ENCODE results near the gene PA2G4.

Gene PA2G4

DNA sequence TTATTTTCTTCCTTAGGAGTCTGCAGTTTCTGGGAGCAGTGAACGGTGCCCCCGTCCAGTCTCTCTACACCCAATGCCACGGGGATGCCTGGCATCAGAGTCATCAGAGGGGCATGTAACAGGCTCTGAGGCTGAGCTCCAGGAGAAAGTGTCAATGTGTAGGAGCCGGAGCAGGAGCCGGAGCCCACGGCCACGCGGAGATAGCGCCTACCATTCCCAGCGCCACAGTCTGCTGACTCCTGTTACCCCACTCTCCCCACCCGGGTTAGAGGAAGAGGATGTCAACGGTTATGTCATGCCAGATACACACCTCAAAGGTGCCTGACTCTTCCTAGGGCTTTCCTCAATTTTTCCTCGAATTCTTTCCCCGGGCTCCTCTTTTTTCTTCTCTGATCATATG lies 3.3 kb upstream of the PA2G4 start:
- no peak for DNase-seq (ENCODE audit: low read depth)
- TF ChIP-seq, protein P1, sequence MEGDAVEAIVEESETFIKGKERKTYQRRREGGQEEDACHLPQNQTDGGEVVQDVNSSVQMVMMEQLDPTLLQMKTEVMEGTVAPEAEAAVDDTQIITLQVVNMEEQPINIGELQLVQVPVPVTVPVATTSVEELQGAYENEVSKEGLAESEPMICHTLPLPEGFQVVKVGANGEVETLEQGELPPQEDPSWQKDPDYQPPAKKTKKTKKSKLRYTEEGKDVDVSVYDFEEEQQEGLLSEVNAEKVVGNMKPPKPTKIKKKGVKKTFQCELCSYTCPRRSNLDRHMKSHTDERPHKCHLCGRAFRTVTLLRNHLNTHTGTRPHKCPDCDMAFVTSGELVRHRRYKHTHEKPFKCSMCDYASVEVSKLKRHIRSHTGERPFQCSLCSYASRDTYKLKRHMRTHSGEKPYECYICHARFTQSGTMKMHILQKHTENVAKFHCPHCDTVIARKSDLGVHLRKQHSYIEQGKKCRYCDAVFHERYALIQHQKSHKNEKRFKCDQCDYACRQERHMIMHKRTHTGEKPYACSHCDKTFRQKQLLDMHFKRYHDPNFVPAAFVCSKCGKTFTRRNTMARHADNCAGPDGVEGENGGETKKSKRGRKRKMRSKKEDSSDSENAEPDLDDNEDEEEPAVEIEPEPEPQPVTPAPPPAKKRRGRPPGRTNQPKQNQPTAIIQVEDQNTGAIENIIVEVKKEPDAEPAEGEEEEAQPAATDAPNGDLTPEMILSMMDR (IDR thresholded peaks at IDR 0.05; ENCODE audit: control insufficient read depth, extremely low read depth, insufficient read depth), result no peak
- no peak overlapping the region for H3K4me3 ChIP-seq (ENCODE audit: low read depth, low read length)

DNA sequence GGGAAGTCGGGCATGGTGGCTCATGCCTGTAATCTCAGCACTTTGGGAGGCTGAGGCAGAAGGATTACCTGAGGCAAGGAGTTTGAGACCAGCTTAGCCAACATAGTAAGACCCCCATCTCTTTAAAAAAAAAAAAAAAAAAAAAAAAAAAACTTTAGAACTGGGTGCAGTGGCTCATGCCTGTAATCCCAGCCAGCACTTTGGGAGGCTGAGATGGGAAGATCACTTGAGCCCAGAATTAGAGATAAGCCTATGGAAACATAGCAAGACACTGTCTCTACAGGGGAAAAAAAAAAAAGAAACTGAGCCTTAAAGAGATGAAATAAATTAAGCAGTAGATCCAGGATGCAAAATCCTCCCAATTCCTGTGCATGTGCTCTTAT lies 1.7 kb upstream of the PA2G4 start:
- no peak for DNase-seq (ENCODE audit: low read depth)
- TF ChIP-seq, protein P1 (IDR thresholded peaks at IDR 0.05; ENCODE audit: control insufficient read depth, extremely low read depth, insufficient read depth), result no peak
- no peak overlapping the region for H3K4me3 ChIP-seq (ENCODE audit: low read depth, low read length)

DNA sequence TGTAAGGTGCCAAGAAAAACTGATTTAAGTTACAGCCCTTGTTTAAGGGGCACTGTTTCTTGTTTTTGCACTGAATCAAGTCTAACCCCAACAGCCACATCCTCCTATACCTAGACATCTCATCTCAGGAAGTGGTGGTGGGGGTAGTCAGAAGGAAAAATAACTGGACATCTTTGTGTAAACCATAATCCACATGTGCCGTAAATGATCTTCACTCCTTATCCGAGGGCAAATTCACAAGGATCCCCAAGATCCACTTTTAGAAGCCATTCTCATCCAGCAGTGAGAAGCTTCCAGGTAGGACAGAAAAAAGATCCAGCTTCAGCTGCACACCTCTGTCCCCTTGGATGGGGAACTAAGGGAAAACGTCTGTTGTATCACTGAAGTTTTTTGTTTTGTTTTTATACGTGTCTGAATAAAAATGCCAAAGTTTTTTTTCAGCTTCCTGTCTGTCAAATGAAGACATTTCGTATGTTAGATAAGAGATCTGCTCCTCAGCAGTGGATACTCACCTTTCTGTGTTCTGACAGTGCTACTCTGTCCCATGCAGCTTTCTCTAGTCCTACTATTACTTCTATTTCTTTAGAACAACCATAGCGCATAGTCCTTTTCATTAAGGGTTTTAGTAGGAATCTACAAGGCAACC lies 1.2 kb upstream of the PA2G4 start:
- peak overlapping the region; percentile 95 for H3K4me3 ChIP-seq (ENCODE audit: low read depth, low read length)
- TF ChIP-seq, protein P1 (IDR thresholded peaks at IDR 0.05; ENCODE audit: control insufficient read depth, extremely low read depth, insufficient read depth), result no peak
- DNase-seq (ENCODE audit: low read depth), result no peak

DNA sequence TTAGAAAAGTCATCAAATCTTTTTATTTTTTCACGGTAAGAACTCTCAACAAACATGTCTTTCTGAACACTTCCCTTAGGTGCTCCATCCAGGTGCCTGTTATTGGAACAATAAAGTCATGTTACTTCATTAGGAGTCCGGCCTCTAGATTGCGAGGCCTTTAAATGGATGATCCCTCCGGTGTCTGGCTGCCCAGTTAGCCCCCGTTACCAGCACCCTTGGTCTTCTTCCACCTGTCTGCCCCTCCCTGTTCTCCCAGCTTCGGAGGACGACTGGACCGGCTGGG lies 593 bp upstream of the PA2G4 start:
- TF ChIP-seq, protein P1 (IDR thresholded peaks at IDR 0.05; ENCODE audit: control insufficient read depth, extremely low read depth, insufficient read depth), result no peak
- H3K4me3 ChIP-seq (ENCODE audit: low read depth, low read length), result peak overlapping the region; percentile 95
- DNase-seq (ENCODE audit: low read depth), result no peak

DNA sequence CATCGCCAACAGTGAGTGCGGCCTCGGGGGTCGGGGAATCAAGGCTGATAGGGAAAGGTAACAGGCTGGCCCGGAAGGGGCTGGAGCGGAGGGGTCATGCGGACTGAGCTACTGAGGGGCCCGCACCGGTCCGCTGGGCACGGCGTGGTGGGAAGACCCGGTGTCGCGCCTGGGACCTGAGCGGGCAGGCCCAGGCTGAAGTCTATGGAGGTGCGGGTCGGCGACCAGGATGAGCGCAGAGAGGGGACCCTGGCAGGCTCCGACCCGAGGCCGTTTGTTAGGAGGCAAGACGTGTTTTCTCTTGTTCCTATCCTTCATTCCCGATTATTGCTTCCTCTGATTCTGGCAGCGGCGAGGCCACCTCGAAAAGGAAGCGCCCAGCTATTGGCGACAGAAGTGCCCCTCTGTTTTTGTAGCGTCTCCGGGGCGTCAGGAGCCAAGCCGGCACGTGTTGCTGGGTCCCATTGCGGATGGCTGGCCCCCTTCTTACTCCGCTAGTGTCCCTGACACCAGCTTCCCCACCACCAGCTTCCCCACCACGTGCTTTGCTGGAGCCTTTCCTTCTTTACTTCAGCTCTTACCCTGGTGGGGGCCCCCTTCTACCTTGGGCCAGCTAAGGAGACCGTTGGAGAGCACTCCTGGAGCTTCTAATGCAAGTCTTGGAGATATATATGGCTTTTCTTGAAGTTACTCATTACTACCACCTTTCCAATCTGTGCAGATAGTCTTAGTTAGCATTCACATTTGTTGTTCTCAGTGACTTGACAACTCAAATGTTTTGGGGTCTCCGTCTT lies 653 bp downstream of the PA2G4 start:
- TF ChIP-seq, protein P1 (IDR thresholded peaks at IDR 0.05; ENCODE audit: control insufficient read depth, extremely low read depth, insufficient read depth), result no peak
- no peak for DNase-seq (ENCODE audit: low read depth)
- peak overlapping the region; percentile 95 for H3K4me3 ChIP-seq (ENCODE audit: low read depth, low read length)

DNA sequence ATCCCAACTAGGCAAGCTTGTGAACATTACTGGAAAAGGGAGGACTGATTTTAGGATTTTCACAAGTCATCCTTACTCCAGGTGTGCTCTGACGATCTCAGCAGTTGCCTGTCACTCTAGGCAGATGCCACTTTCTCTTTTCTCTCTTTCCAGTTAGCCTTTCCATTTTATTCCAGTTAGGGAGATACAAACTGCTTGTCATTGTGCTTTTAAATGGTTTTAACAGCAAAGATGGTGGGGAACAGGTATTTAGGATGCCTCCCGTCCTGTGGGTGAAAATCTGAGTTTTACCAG lies 1.2 kb downstream of the PA2G4 start:
- no peak for DNase-seq (ENCODE audit: low read depth)
- TF ChIP-seq, protein P1 (IDR thresholded peaks at IDR 0.05; ENCODE audit: control insufficient read depth, extremely low read depth, insufficient read depth), result no peak
- peak overlapping the region; percentile 95 for H3K4me3 ChIP-seq (ENCODE audit: low read depth, low read length)

DNA sequence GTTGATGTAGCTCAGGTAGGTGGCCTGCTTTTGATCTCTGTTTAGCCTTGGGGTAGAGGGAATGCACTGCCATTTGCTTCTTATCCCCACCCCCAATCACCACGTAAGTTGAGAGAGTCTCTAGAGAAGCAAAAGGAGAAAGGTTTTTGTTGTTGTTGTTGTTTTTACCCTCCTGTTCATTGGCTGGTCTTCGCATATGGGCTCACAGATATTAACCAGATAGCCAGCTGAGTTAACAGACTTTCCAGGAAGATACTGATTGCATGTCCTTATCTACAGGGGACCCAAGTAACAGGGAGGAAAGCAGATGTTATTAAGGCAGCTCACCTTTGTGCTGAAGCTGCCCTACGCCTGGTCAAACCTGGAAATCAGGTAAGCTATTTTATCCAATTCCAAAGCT lies 2.9 kb downstream of the PA2G4 start:
- H3K4me3 ChIP-seq (ENCODE audit: low read depth, low read length), result no peak overlapping the region
- TF ChIP-seq, protein P1 (IDR thresholded peaks at IDR 0.05; ENCODE audit: control insufficient read depth, extremely low read depth, insufficient read depth), result no peak
- DNase-seq (ENCODE audit: low read depth), result no peak

Measured in LNCaP clone FGC (cell line).